Lower leg skin (tissue), 4 donors: Measurements from ENCODE around the gene NTRK2. TPM values are rescaled to one million over a fixed set of nuclear protein-coding genes. Genes with fewer than 3 reads are reported as not detected.

Source experiments
- DNase-seq, 2 donors: peaks; one replicate each; pipeline ENCODE4 v3.0.0-alpha.2; 2019; ENCODE audit warnings: low spot score in 2 of 2
- H3K4me3 ChIP-seq: fragments of 200-600 bp; sonication (generic); 2 replicates; pipeline ENCODE4 v1.5.1; 2017; ENCODE audit warnings: mild to moderate bottlenecking, low read depth; ENCODE audit not compliant: poor library complexity, severe bottlenecking
- POLR2A ChIP-seq, 2 donors: fragments of 450-650 bp; IDR thresholded peaks; one replicate each; pipeline ENCODE4 v1.6.1; 2016 to 2017; ENCODE audit warnings: antibody characterized with exemption in 2 of 2, mild to moderate bottlenecking in 1 of 2, moderate library complexity in 1 of 2
- WGBS, 2 donors: methylation state at CpG; one replicate each; pipeline ENCODE4 v1.1.5; 2018; 5-methylcytosine and 5-hydroxymethylcytosine counted together
- intact Hi-C: fragments of 100-400 bp; cut with DNase I; formaldehyde crosslinking; loops from one replicate; pipeline ENCODE4 v1.15.0; 2023; ENCODE audit warnings: low total_unique reads
- total RNA-seq, 4 donors: library from RNA; depleted of rRNA; stranded (reverse); fragments of >200 nt; gene quantifications; one replicate each; pipeline ENCODE4 v1.1.0, GENCODE V29; 2016
- TF ChIP-seq, protein P1 (sequence below), 3 donors: fragments of 450-650 bp; IDR thresholded peaks; one replicate each; pipeline ENCODE4 v1.5.1; 2016; ENCODE audit warnings: antibody characterized with exemption in 3 of 3, mild to moderate bottlenecking in 3 of 3, moderate library complexity in 2 of 3

NTRK2 gene
- total RNA-seq, 4 donors from 2014 or later: 6.2 to 16.3 (median 10.3) TPM

DNA sequence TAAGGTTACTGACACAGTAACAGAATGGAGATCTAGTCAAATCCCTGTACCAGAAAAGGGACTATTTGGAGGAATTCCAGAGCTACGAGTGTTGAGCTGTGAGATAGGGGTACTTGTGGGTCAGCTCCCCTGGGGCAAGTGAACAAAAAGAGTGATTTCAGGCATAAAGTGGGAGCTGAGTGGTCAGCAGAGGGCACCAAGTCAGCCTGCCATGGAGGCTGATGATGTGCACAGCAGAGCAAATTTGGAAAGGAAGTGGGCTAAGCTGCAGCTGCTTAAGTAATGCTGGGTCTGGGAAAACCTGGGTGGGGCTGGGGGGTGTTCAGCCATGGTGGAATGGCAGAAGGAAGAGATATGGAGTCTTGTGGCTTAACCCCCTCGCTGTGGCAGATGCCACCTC lies 327.9 kb downstream of the NTRK2 start:
- intact Hi-C loops: no loop called here
- no peak for TF ChIP-seq POLR2A (IDR thresholded peaks at IDR 0.05)
- TF ChIP-seq, protein P1, sequence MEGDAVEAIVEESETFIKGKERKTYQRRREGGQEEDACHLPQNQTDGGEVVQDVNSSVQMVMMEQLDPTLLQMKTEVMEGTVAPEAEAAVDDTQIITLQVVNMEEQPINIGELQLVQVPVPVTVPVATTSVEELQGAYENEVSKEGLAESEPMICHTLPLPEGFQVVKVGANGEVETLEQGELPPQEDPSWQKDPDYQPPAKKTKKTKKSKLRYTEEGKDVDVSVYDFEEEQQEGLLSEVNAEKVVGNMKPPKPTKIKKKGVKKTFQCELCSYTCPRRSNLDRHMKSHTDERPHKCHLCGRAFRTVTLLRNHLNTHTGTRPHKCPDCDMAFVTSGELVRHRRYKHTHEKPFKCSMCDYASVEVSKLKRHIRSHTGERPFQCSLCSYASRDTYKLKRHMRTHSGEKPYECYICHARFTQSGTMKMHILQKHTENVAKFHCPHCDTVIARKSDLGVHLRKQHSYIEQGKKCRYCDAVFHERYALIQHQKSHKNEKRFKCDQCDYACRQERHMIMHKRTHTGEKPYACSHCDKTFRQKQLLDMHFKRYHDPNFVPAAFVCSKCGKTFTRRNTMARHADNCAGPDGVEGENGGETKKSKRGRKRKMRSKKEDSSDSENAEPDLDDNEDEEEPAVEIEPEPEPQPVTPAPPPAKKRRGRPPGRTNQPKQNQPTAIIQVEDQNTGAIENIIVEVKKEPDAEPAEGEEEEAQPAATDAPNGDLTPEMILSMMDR (IDR thresholded peaks at IDR 0.05): no peak
- H3K4me3 ChIP-seq: no peak overlapping the region
- 77 to 79% methylated on average over 2 of the region's 2 CpGs for WGBS, 2 donors
- DNase-seq: no peak

GRCh38 chr9:84998639-84999038 lies 329.1 kb downstream of the NTRK2 start:
- no peak overlapping the region for H3K4me3 ChIP-seq
- WGBS, 2 donors: 66 to 95% methylated on average over 2 of the region's 2 CpGs
- intact Hi-C loops: no loop called here
- DNase-seq: no peak
- TF ChIP-seq, protein P1 (IDR thresholded peaks at IDR 0.05): no peak
- TF ChIP-seq POLR2A (IDR thresholded peaks at IDR 0.05): no peak

GRCh38 chr9:84999788-85000187 lies 330.3 kb downstream of the NTRK2 start:
- intact Hi-C loops: no loop called here
- 85 to 89% methylated on average over 7 of the region's 7 CpGs for WGBS, 2 donors
- TF ChIP-seq POLR2A (IDR thresholded peaks at IDR 0.05): no peak
- TF ChIP-seq, protein P1 (IDR thresholded peaks at IDR 0.05): no peak
- DNase-seq: no peak
- no peak overlapping the region for H3K4me3 ChIP-seq

DNA sequence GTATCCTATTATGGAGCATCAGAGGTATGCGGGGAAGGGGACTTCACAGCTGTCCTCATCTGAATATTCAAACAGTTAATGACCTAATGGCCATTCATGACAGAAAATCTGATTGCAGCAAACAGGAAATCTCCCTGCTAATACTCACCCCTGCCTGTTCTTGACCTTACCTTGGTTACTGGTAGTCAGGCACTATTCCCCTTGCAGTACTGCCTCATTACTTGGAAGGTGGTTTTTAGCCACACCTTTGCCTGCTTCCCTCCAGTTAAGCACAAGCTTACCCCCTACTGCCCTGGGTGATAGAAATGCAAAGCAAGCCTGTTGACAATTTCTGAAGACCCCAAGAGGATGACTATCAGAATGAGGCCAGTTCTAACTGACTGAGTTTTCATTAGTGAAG lies 332.4 kb downstream of the NTRK2 start:
- H3K4me3 ChIP-seq: no peak overlapping the region
- TF ChIP-seq, protein P1 (IDR thresholded peaks at IDR 0.05): no peak
- TF ChIP-seq POLR2A (IDR thresholded peaks at IDR 0.05): no peak
- no peak for DNase-seq
- WGBS, 2 donors: 95 to 100% methylated on average over 1 of the region's 1 CpG
- intact Hi-C loops: no loop called here

DNA sequence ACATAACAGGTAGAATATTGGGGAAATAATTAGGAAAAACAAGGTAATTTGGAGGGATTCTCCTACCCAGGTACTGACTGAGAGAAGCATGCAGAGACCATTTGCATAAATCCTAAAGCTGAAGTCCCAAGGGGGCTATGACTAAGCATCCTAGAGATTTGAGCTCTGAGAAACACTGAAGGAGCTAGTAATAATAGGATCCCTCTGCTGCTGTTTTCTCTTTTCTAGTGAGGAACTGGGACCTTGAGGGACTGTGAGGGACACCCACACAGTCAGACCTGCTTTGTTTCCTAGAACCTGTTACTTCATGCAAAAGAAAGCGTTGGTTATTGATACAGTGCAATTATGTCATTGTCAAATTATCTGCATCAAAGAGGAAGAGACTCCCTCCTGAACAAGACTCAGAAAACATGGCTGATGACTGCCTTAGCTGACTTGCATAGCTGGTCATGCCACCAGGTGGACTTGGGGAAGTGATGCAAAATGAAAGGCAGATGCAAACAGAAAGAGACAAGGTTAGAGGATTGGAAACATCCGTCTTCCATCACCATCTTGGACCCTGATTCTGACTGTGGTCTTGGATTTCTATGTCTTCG lies 335.4 kb downstream of the NTRK2 start:
- H3K4me3 ChIP-seq: no peak overlapping the region
- TF ChIP-seq, protein P1 (IDR thresholded peaks at IDR 0.05): no peak
- TF ChIP-seq POLR2A (IDR thresholded peaks at IDR 0.05): no peak
- WGBS, 2 donors: 80 to 84% methylated on average over 3 of the region's 3 CpGs
- no peak for DNase-seq
- intact Hi-C loops: loop anchor here (5.0 kb wide), 1 partner anchor 1197 kb away; no protein-coding TSS in a partner anchor

GRCh38 chr9:85007748-85008147 lies 338.2 kb downstream of the NTRK2 start:
- no peak for TF ChIP-seq POLR2A (IDR thresholded peaks at IDR 0.05)
- TF ChIP-seq, protein P1 (IDR thresholded peaks at IDR 0.05): no peak

More at GRCh38 chr9:85007748-85008147, 338.2 kb downstream of the NTRK2 start:
- no peak for DNase-seq
- intact Hi-C loops: loop anchor here (5.0 kb wide), 1 partner anchor 1195 kb away; no protein-coding TSS in a partner anchor
- H3K4me3 ChIP-seq: no peak overlapping the region
- 89% methylated on average over 1 of the region's 1 CpG for WGBS, 2 donors
